HG02970 (cell line): ENCODE measurements around the gene GANAB.
"Not testable (repeated sequence)": the region's sequence is repeated elsewhere in the genome, so short reads cannot be mapped to it uniquely, and the experiment has no call there.

Experiments
- ATAC-seq: cut with Tn5 transposase; IDR thresholded peaks from one replicate; pipeline ENCODE4 v1.9.1; 2021; ENCODE audit warnings: mild to moderate bottlenecking, moderate library complexity, moderate number of reproducible peaks; ENCODE audit not compliant: unreplicated experiment, low FRiP score

GANAB gene

GRCh38 chr11:62603072-62603408 is 43.4 kb downstream of the GANAB start:
- no peak for ATAC-seq

- ATAC-seq = no peak
These were observed 44.0 kb downstream of the GANAB start for GRCh38 chr11:62602141-62603071.

- ATAC-seq = peak; percentile 71
These were observed 44.9 kb downstream of the GANAB start, which contains the start of gene MTA2 for GRCh38 chr11:62601372-62602140. Gene MTA2 (minus strand): TSS chr11:62601865. CDS start chr11:62601450, 415 bp downstream.

- no peak for ATAC-seq
These were observed 45.4 kb downstream of the GANAB start for GRCh38 chr11:62601122-62601371.

- ATAC-seq = no peak
These were observed 45.9 kb downstream of the GANAB start for GRCh38 chr11:62600367-62601121.

GRCh38 chr11:62599901-62600300 is 46.5 kb downstream of the GANAB start:
- no peak for ATAC-seq

- ATAC-seq = peak; percentile 33
These were observed 47.2 kb downstream of the GANAB start for GRCh38 chr11:62599069-62599696.

- no peak for ATAC-seq
These were observed 51.3 kb downstream of the GANAB start for GRCh38 chr11:62595124-62595523.

- no peak for ATAC-seq
These were observed 52.9 kb downstream of the GANAB start for GRCh38 chr11:62593434-62594044.

- no peak for ATAC-seq
These were observed 53.4 kb downstream of the GANAB start for GRCh38 chr11:62592989-62593421.

GRCh38 chr11:62592146-62592815 is 54.1 kb downstream of the GANAB start:
- no peak for ATAC-seq

- ATAC-seq = peak; percentile 80
These were observed 54.8 kb downstream of the GANAB start, which contains the start of gene TUT1 for GRCh38 chr11:62591448-62592145. Gene TUT1 (minus strand): TSS chr11:62591523. CDS start chr11:62591485, 38 bp downstream.

- ATAC-seq = no peak
These were observed 57.3 kb downstream of the GANAB start for GRCh38 chr11:62588966-62589637.

GRCh38 chr11:62585356-62585755 is 61.1 kb downstream of the GANAB start:
- not testable (repeated sequence) for ATAC-seq

GRCh38 chr11:62581735-62582134 is 64.7 kb downstream of the GANAB start:
- ATAC-seq = not testable (repeated sequence)

- ATAC-seq = no peak
These were observed 65.3 kb downstream of the GANAB start for GRCh38 chr11:62580959-62581715.

GRCh38 chr11:62579252-62579651 is 67.2 kb downstream of the GANAB start:
- no peak for ATAC-seq

GRCh38 chr11:62578541-62578940 is 67.9 kb downstream of the GANAB start:
- no peak for ATAC-seq
